Breast epithelium (tissue), 3 donors: ENCODE data around the gene CCRL2.

Experiments used
- POLR2A ChIP-seq: fragments of 450-650 bp; IDR thresholded peaks from one replicate; pipeline ENCODE4 v1.6.1; 2016; ENCODE audit warnings: antibody characterized with exemption, mild to moderate bottlenecking, moderate library complexity
- POLR2AphosphoS5 ChIP-seq, 3 donors: sonication (generic); formaldehyde crosslinking; IDR thresholded peaks; one replicate each; pipeline ENCODE4 v1.6.1; 2017; ENCODE audit warnings: antibody characterized with exemption in 3 of 3
- TF ChIP-seq, protein P1 (sequence below), 3 donors: fragments of 450-650 bp; IDR thresholded peaks; one replicate each; pipeline ENCODE4 v1.5.1; 2016 to 2017; ENCODE audit warnings: antibody characterized with exemption in 3 of 3, mild to moderate bottlenecking in 3 of 3, moderate library complexity in 3 of 3

GRCh38 chr3:46370839-46371518 lies 36.1 kb upstream of the CCRL2 start, which contains the start of gene CCR5:
- TF ChIP-seq, protein P1, sequence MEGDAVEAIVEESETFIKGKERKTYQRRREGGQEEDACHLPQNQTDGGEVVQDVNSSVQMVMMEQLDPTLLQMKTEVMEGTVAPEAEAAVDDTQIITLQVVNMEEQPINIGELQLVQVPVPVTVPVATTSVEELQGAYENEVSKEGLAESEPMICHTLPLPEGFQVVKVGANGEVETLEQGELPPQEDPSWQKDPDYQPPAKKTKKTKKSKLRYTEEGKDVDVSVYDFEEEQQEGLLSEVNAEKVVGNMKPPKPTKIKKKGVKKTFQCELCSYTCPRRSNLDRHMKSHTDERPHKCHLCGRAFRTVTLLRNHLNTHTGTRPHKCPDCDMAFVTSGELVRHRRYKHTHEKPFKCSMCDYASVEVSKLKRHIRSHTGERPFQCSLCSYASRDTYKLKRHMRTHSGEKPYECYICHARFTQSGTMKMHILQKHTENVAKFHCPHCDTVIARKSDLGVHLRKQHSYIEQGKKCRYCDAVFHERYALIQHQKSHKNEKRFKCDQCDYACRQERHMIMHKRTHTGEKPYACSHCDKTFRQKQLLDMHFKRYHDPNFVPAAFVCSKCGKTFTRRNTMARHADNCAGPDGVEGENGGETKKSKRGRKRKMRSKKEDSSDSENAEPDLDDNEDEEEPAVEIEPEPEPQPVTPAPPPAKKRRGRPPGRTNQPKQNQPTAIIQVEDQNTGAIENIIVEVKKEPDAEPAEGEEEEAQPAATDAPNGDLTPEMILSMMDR (IDR thresholded peaks at IDR 0.05), result no peak
- no peak for TF ChIP-seq POLR2AphosphoS5 (IDR thresholded peaks at IDR 0.05)
- no peak for TF ChIP-seq POLR2A
